A549 (cell line): ENCODE measurements around the gene RUNX3. TPM values are rescaled to one million over a fixed set of nuclear protein-coding genes. Genes with fewer than 3 reads are reported as not detected.

Experiments used
- ATAC-seq, 2 experiments: fragments of 200-7000 bp in 1 of 2; fragments of >200 bp in 1 of 2; cut with Nextera tagmentation in 1 of 2; cut with Tn5 transposase in 1 of 2; 3 replicates each; pipeline versions ENCODE4 v1.8.0 to v1.9.1; 2018 to 2020; ENCODE audit warnings: mild to moderate bottlenecking in 1 of 2, moderate library complexity in 1 of 2
- CTCF ChIA-PET: fragments of 300-600 bp; sonication (Branson Sonifier 250); formaldehyde crosslinking; extraction: SDS; loops from one replicate; lab custom pipeline; 2021; ENCODE audit warnings: antibody characterized with exemption, inconsistent platforms; lab: Yijun Ruan, JAX
- POLR2A ChIA-PET: fragments of 350-600 bp; formaldehyde crosslinking; extraction: SDS; loops from one replicate; lab custom pipeline; 2021; ENCODE audit warnings: antibody characterized with exemption, inconsistent platforms; lab: Yijun Ruan, JAX
- DNase-seq, 2 experiments: peaks; one replicate each; pipeline versions ENCODE4 v3.0.0 to v3.0.0-alpha.2; 2011 to 2016; ENCODE audit warnings: low read depth in 1 of 2, low spot score in 1 of 2
- FAIRE-seq: peaks from 2 replicates; lab custom pipeline; 2011; peaks lifted over from hg19 to GRCh38; lab: Jason Lieb, UNC
- H3K27ac ChIP-seq, 2 experiments: fragments of >200 bp; sonication (Bioruptor Twin); formaldehyde crosslinking; 3 replicates each; pipeline ENCODE4 v1.5.1; 2016 to 2017
- H3K4me1 ChIP-seq: fragments of >200 bp; sonication (Bioruptor Twin); formaldehyde crosslinking; 3 replicates; pipeline ENCODE4 v1.6.1; 2016
- H3K4me2 ChIP-seq: fragments of >200 bp; sonication (Bioruptor Twin); formaldehyde crosslinking; 3 replicates; pipeline ENCODE4 v1.6.1; 2016
- H3K4me3 ChIP-seq: fragments of >200 bp; sonication (Bioruptor Twin); formaldehyde crosslinking; 3 replicates; pipeline ENCODE4 v1.5.1; 2016
- H3K9me3 ChIP-seq: fragments of >200 bp; sonication (Bioruptor Twin); formaldehyde crosslinking; 3 replicates; pipeline ENCODE4 v1.6.1; 2016
- ATOH8 ChIP-seq: fragments of 250-450 bp; sonication (Bioruptor Pico); IDR thresholded peaks from 2 replicates; pipeline ENCODE4 v1.5.0; 2020; ENCODE audit warnings: low read depth, mild to moderate bottlenecking, moderate library complexity
- CBX2 ChIP-seq: fragments of 200-600 bp; sonication (generic); IDR thresholded peaks from 2 replicates; pipeline ENCODE4 v1.6.1; 2016; ENCODE audit warnings: low read depth, mild to moderate bottlenecking, borderline replicate concordance
- ESRRA ChIP-seq: fragments of 150-350 bp; IDR thresholded peaks from 2 replicates; pipeline ENCODE4 v1.6.1; 2014; ENCODE audit warnings: mild to moderate bottlenecking, low read length, borderline replicate concordance
- HDAC2 ChIP-seq: fragments of 200-600 bp; sonication (generic); IDR thresholded peaks from 2 replicates; pipeline ENCODE4 v1.6.1; 2016
- HES2 ChIP-seq: fragments of >200 bp; sonication (Bioruptor Twin); formaldehyde crosslinking; IDR thresholded peaks from 2 replicates; pipeline ENCODE4 v1.6.1; 2016
- HEYL ChIP-seq: fragments of 250-450 bp; sonication (Bioruptor Pico); IDR thresholded peaks from 2 replicates; pipeline ENCODE4 v1.8.0; 2021; ENCODE audit warnings: mild to moderate bottlenecking, moderate library complexity
- HMGXB4 ChIP-seq: fragments of 250-450 bp; sonication (Bioruptor Pico); IDR thresholded peaks from 2 replicates; pipeline ENCODE4 v1.5.0; 2021; ENCODE audit warnings: mild to moderate bottlenecking, moderate library complexity, borderline replicate concordance
- KDM5A ChIP-seq: fragments of 200-600 bp; sonication (generic); IDR thresholded peaks from 2 replicates; pipeline ENCODE4 v1.6.1; 2016; ENCODE audit warnings: antibody characterized with exemption, mild to moderate bottlenecking
- MAFK ChIP-seq: fragments of 450-650 bp; IDR thresholded peaks from 2 replicates; pipeline ENCODE4 v1.6.1; 2014; ENCODE audit not compliant: partially characterized antibody
- MAZ ChIP-seq: fragments of 150-350 bp; IDR thresholded peaks from 2 replicates; pipeline ENCODE4 v1.6.1; 2014; ENCODE audit warnings: antibody characterized with exemption, low read depth, low read length, borderline replicate concordance
- NR3C1 ChIP-seq: fragments of >200 bp; sonication (Bioruptor Twin); formaldehyde crosslinking; IDR thresholded peaks from 3 replicates; pipeline ENCODE4 v1.6.1; 2017
- PBX3 ChIP-seq: IDR thresholded peaks from 2 replicates; pipeline ENCODE4 v1.6.1; 2012
- POLR2A ChIP-seq: IDR thresholded peaks from 2 replicates; pipeline ENCODE4 v1.6.1; 2012; ENCODE audit warnings: mild to moderate bottlenecking, low read length
- POLR2AphosphoS2 ChIP-seq: conservative IDR thresholded peaks from 2 replicates; pipeline ENCODE4 v1.6.1; 2012; ENCODE audit warnings: low read length, improper control_type of control experiment, inconsistent platforms
- RFX5 ChIP-seq: fragments of 450-650 bp; IDR thresholded peaks from 2 replicates; pipeline ENCODE4 v1.7.1; 2014; ENCODE audit warnings: antibody characterized with exemption, mild to moderate bottlenecking, moderate library complexity
- SMC3 ChIP-seq: fragments of >200 bp; sonication (Bioruptor Twin); formaldehyde crosslinking; IDR thresholded peaks from 3 replicates; pipeline ENCODE4 v1.6.1; 2018; ENCODE audit warnings: inconsistent platforms
- ZFP36 ChIP-seq: fragments of 450-650 bp; IDR thresholded peaks from 2 replicates; pipeline ENCODE4 v1.6.1; 2014; ENCODE audit warnings: borderline replicate concordance; ENCODE audit not compliant: partially characterized antibody
- WGBS: methylation state at CpG from one replicate; pipeline ENCODE4 v1.1.6; 2017; ENCODE audit errors: missing lambda C conversion rate; 5-methylcytosine and 5-hydroxymethylcytosine counted together
- polyA plus RNA-seq, 4 experiments: library from polyadenylated mRNA; depleted of rRNA in 3 of 4; stranded (reverse); fragments of >200 nt; fragmentation: RNase III in 1 of 4; extraction: RNeasy Plus Mini Kit Qiagen cat#74134 plus additional on column Dnase treatment in 1 of 4; gene quantifications; 2 replicates in 3 of 4; 3 replicates in 1 of 4; pipeline ENCODE4 v1.2.3, GENCODE V29; 2011 to 2017

RUNX3 gene
- polyA plus RNA-seq, 2 of the 4 experiments (the other 2 are of a cell fraction), result 1.4 to 4.0 TPM

GRCh38 chr1:24959623-24959975, 29.5 kb upstream of the RUNX3 start:
- Histone ChIP-seq H3K27ac (no peak overlapping the region), H3K9me3 (no peaks in the 10 kb centered on the region), H3K4me1 (no peaks in the 10 kb centered on the region), H3K4me2 (no peak overlapping the region), H3K4me3 (no peak overlapping the region)
- no peak for TF ChIP-seq HMGXB4
- TF ChIP-seq KDM5A, result no peak
- ATAC-seq, result no peak
- DNase-seq, result no peak
- WGBS, result 74% methylated on average over 8 of the region's 8 CpGs
- CTCF ChIA-PET, result interaction anchor here (1.0 to 1.2 kb wide), 2 partner anchors 15 to 78 kb away, joined by 3 read pairs; no protein-coding TSS in a partner anchor
- POLR2A ChIA-PET, result no interaction called here
- no peak for FAIRE-seq

GRCh38 chr1:24958766-24959622, 28.9 kb upstream of the RUNX3 start:
- no peak for FAIRE-seq
- no peak overlapping the region for H3K4me2 ChIP-seq
- H3K9me3 ChIP-seq, result no peaks in the 10 kb centered on the region
- no peak overlapping the region for H3K27ac ChIP-seq
- no peak for ATAC-seq
- ChIA-PET CTCF (interaction anchor here (1.2 kb wide), 1 partner anchor 15 kb away, joined by 3 read pairs; no protein-coding TSS in a partner anchor), POLR2A (no interaction called here)
- DNase-seq, result no peak
- no peak overlapping the region for H3K4me3 ChIP-seq
- TF ChIP-seq NR3C1 (no peak), HDAC2 (no peak), ATOH8 (no peak), HEYL (no peak), RFX5 (no peak), PBX3 (no peak)
- H3K4me1 ChIP-seq, result no peaks in the 10 kb centered on the region
- WGBS, result 72% methylated on average over 5 of the region's 23 CpGs

GRCh38 chr1:24957808-24958752, 28.0 kb upstream of the RUNX3 start:
- H3K4me1 ChIP-seq, result no peaks in the 10 kb centered on the region
- DNase-seq (no peak), ATAC-seq (no peak), FAIRE-seq (no peak)
- no peaks in the 10 kb centered on the region for H3K9me3 ChIP-seq
- CTCF ChIA-PET, result interaction anchor here (1.2 kb wide), 1 partner anchor 16 kb away, joined by 3 read pairs; no protein-coding TSS in a partner anchor
- 74% methylated on average over 9 of the region's 16 CpGs for WGBS
- POLR2A ChIA-PET, result no interaction called here
- TF ChIP-seq ZFP36 (no peak), MAZ (no peak), ESRRA (no peak), MAFK (no peak), HES2 (no peak), SMC3 (no peak), POLR2A (no peak), POLR2AphosphoS2 (no peak), CBX2 (no peak)
- H3K4me3 ChIP-seq, result no peak overlapping the region
- H3K27ac ChIP-seq, result no peak overlapping the region
- H3K4me2 ChIP-seq, result no peak overlapping the region
